GM12878 (cell line): Measurements from ENCODE around the gene WDR13. TPM values are rescaled to one million over a fixed set of nuclear protein-coding genes. Genes with fewer than 3 reads are reported as not detected.

Experiments
- ATAC-seq: fragments of 200-7000 bp; cut with Tn5 transposase; 3 replicates; pipeline ENCODE4 v1.9.1; 2020; ENCODE audit warnings: mild to moderate bottlenecking, moderate library complexity
- BruUV-seq: library from RNA; stranded (reverse); fragments of 400-500 nt; replicated peaks from 2 replicates; lab custom pipeline; 2021; lab: Mats Ljungman, UMichigan
- CTCF ChIA-PET: fragments of 300-600 bp; sonication (Branson Sonifier 250); formaldehyde crosslinking; extraction: SDS; loops from one replicate; lab custom pipeline; 2021; ENCODE audit warnings: inconsistent platforms; lab: Yijun Ruan, JAX
- POLR2A ChIA-PET: fragments of 350-600 bp; formaldehyde crosslinking; extraction: SDS; loops from one replicate; lab custom pipeline; 2021; ENCODE audit warnings: inconsistent platforms; lab: Charles Lee
- RAD21 ChIA-PET: fragments of 300-600 bp; sonication (Branson Sonifier 250); formaldehyde crosslinking; loops from one replicate; lab custom pipeline; 2023; ENCODE audit warnings: antibody characterized with exemption; ENCODE audit not compliant: unreplicated experiment; lab: Charles Lee
- SMC1A ChIA-PET: fragments of 300-600 bp; sonication (Branson Sonifier 250); formaldehyde crosslinking; loops from one replicate; lab custom pipeline; 2023; ENCODE audit not compliant: unreplicated experiment, uncharacterized antibody; lab: Charles Lee
- DNase-seq: peaks from one replicate; pipeline ENCODE4 v3.0.0-alpha.2; 2011; ENCODE audit warnings: low read depth, low spot score
- FAIRE-seq: peaks from 3 replicates; lab custom pipeline; 2011; peaks lifted over from hg19 to GRCh38; lab: Jason Lieb, UNC
- H2AFZ ChIP-seq: 2 replicates; pipeline ENCODE4 v1.6.0; 2011; ENCODE audit warnings: low read depth, low read length, control low read depth; ENCODE audit not compliant: control insufficient read depth
- H3K27ac ChIP-seq: 2 replicates; pipeline ENCODE4 v1.5.1; 2011; ENCODE audit warnings: control low read depth; ENCODE audit not compliant: control insufficient read depth, insufficient read depth
- H3K27me3 ChIP-seq, 2 experiments: replicated peaks in 1 of 2; 2 replicates each; pipeline versions ENCODE4 v1.6.0 to v1.6.1; 2011; ENCODE audit warnings: low read length in 1 of 2; ENCODE audit not compliant: control insufficient read depth in 2 of 2, insufficient read depth in 2 of 2
- H3K36me3 ChIP-seq, 2 experiments: 2 replicates each; pipeline ENCODE4 v1.5.1; 2011; ENCODE audit warnings: low read length in 1 of 2; ENCODE audit not compliant: control insufficient read depth in 2 of 2, insufficient read depth in 2 of 2
- H3K4me1 ChIP-seq: 2 replicates; pipeline ENCODE4 v1.6.1; 2011; ENCODE audit warnings: mild to moderate bottlenecking, low read length, moderate library complexity, mixed read lengths; ENCODE audit not compliant: control insufficient read depth, insufficient read depth
- H3K4me2 ChIP-seq: 2 replicates; pipeline ENCODE4 v1.6.0; 2011; ENCODE audit warnings: control low read depth; ENCODE audit not compliant: control insufficient read depth, insufficient read depth
- H3K4me3 ChIP-seq: fragments of 200-600 bp; sonication (generic); 2 replicates; pipeline ENCODE4 v1.5.1; 2016
- H3K79me2 ChIP-seq: 2 replicates; pipeline ENCODE4 v1.6.0; 2011; ENCODE audit warnings: low read length; ENCODE audit not compliant: control insufficient read depth, insufficient read depth
- H3K9ac ChIP-seq: 2 replicates; pipeline ENCODE4 v1.8.0; 2011; ENCODE audit warnings: low read length, control low read depth, mixed read lengths; ENCODE audit not compliant: control insufficient read depth, insufficient read depth
- H3K9me3 ChIP-seq: replicated peaks from 3 replicates; pipeline ENCODE4 v1.5.1; 2011; ENCODE audit warnings: mild to moderate bottlenecking, low read length; ENCODE audit not compliant: control insufficient read depth, insufficient read depth
- H4K20me1 ChIP-seq: 2 replicates; pipeline ENCODE4 v1.6.0; 2011; ENCODE audit not compliant: control insufficient read depth, insufficient read depth
- BRCA1 ChIP-seq: IDR thresholded peaks from 2 replicates; pipeline ENCODE4 v1.6.1; 2011; ENCODE audit warnings: low read depth, low read length, improper control_type of control experiment
- CBFB ChIP-seq: IDR thresholded peaks from 2 replicates; pipeline ENCODE4 v1.6.1; 2016; ENCODE audit warnings: antibody characterized with exemption, low read depth
- CBX3 ChIP-seq: fragments of 200-600 bp; sonication (generic); IDR thresholded peaks from 2 replicates; pipeline ENCODE4 v1.6.1; 2016; ENCODE audit warnings: low read depth, borderline replicate concordance
- CHD2 ChIP-seq: IDR thresholded peaks from 2 replicates; pipeline ENCODE4 v1.6.1; 2011; ENCODE audit warnings: low read depth, low read length, improper control_type of control experiment, borderline replicate concordance
- DPF2 ChIP-seq: fragments of 450-650 bp; IDR thresholded peaks from 2 replicates; pipeline ENCODE4 v1.6.1; 2017; ENCODE audit warnings: mild to moderate bottlenecking
- FOXM1 ChIP-seq: IDR thresholded peaks from 2 replicates; pipeline ENCODE4 v1.6.1; 2012; ENCODE audit warnings: low read depth, mild to moderate bottlenecking, inconsistent platforms, low read length, moderate library complexity
- IKZF2 ChIP-seq, 2 experiments: fragments of 450-650 bp; IDR thresholded peaks; 2 replicates each; pipeline ENCODE4 v1.6.1; 2017; ENCODE audit warnings: mild to moderate bottlenecking in 2 of 2, moderate library complexity in 2 of 2
- RAD21 ChIP-seq: IDR thresholded peaks from 2 replicates; pipeline ENCODE4 v1.6.1; 2011; ENCODE audit warnings: mild to moderate bottlenecking, low read depth, low read length, moderate library complexity; ENCODE audit not compliant: insufficient read depth
- RCOR1 ChIP-seq: conservative IDR thresholded peaks from 2 replicates; pipeline ENCODE4 v1.6.1; 2012; ENCODE audit warnings: low read depth, low read length, improper control_type of control experiment
- RFX5 ChIP-seq: IDR thresholded peaks from 2 replicates; pipeline ENCODE4 v1.6.1; 2011; ENCODE audit warnings: low read depth, low read length, improper control_type of control experiment
- SMAD1 ChIP-seq: fragments of 450-650 bp; IDR thresholded peaks from 2 replicates; pipeline ENCODE4 v1.6.1; 2018; ENCODE audit warnings: mild to moderate bottlenecking, low read depth; ENCODE audit not compliant: partially characterized antibody
- SP1 ChIP-seq: IDR thresholded peaks from one replicate; pipeline ENCODE4 v1.6.1; 2011; ENCODE audit warnings: low read depth, low read length
- SREBF1 ChIP-seq: IDR thresholded peaks from 2 replicates; pipeline ENCODE4 v1.6.1; 2012; ENCODE audit warnings: mild to moderate bottlenecking, low read length
- SUPT20H ChIP-seq: IDR thresholded peaks from 2 replicates; pipeline ENCODE4 v1.6.1; 2011; ENCODE audit warnings: low read depth, mild to moderate bottlenecking, low read length, moderate library complexity, borderline replicate concordance; ENCODE audit not compliant: control insufficient read depth
- WGBS: methylation state at CpG from one replicate; pipeline ENCODE4 v1.1.6; 2016; ENCODE audit warnings: low lambda C conversion rate; ENCODE audit not compliant: insufficient replicate concordance, insufficient coverage; ENCODE audit errors: missing lambda C conversion rate; 5-methylcytosine and 5-hydroxymethylcytosine counted together
- in situ Hi-C: fragments of 300-500 bp; cut with MboI; formaldehyde crosslinking; loops from 9 replicates; pipeline ENCODE4 v1.14.3; 2018; ENCODE audit warnings: mixed read lengths
- intact Hi-C: fragments of 100-400 bp; cut with micrococcal nuclease; formaldehyde crosslinking; loops from one replicate; pipeline ENCODE4 v1.14.2; 2022; ENCODE audit not compliant: unreplicated experiment
- polyA plus RNA-seq, 11 experiments: library from polyadenylated mRNA; depleted of rRNA in 4 of 11; unstranded in 6 of 11; stranded (reverse) in 5 of 11; fragments of >200 nt; fragmentation: Nextera tagmentation in 4 of 11; fragmentation: Illumina TruSeq in 1 of 11; extraction: Ambion mirVana in 4 of 11; extraction: Trizol in 1 of 11; gene quantifications; 1 replicate in 1 of 11; 2 replicates in 10 of 11; pipeline versions ENCODE4 v1.2.1 to v1.2.3, GENCODE V29; 2011 to 2016; ENCODE audit warnings: inconsistent platforms in 2 of 11, missing spikeins in 2 of 11, low read depth in 1 of 11
- total RNA-seq, 4 experiments: library from RNA; depleted of rRNA in 3 of 4; stranded (reverse); fragments of >200 nt in 3 of 4; fragmentation: Illumina TruSeq in 1 of 4; extraction: Trizol in 1 of 4; gene quantifications; 2 replicates each; pipeline versions ENCODE4 v1.2.1 to v1.2.3, GENCODE V29; 2013 to 2021
- TF ChIP-seq, protein P1 (sequence below): fragments of 450-650 bp; IDR thresholded peaks from 2 replicates; pipeline ENCODE4 v1.6.1; 2016; ENCODE audit warnings: mild to moderate bottlenecking
- TF ChIP-seq, protein P2 (sequence below), 3 experiments: IDR thresholded peaks in 2 of 3; conservative IDR thresholded peaks in 1 of 3; 2 replicates each; pipeline ENCODE4 v1.5.1; 2011; ENCODE audit warnings: low read depth in 3 of 3, low read length in 3 of 3, mild to moderate bottlenecking in 3 of 3, control low read depth in 2 of 3, moderate library complexity in 2 of 3, inconsistent platforms in 1 of 3, mixed read lengths in 1 of 3; ENCODE audit not compliant: control insufficient read depth in 2 of 3, insufficient read depth in 1 of 3; ENCODE audit errors: extremely low read depth in 1 of 3

WDR13 gene
- total and polyA plus RNA-seq, 10 of the 15 experiments (the other 5 are each of a cell fraction or from before 2014, with no cell fraction given): 6.9 to 62.7 (median 28.9) TPM

DNA sequence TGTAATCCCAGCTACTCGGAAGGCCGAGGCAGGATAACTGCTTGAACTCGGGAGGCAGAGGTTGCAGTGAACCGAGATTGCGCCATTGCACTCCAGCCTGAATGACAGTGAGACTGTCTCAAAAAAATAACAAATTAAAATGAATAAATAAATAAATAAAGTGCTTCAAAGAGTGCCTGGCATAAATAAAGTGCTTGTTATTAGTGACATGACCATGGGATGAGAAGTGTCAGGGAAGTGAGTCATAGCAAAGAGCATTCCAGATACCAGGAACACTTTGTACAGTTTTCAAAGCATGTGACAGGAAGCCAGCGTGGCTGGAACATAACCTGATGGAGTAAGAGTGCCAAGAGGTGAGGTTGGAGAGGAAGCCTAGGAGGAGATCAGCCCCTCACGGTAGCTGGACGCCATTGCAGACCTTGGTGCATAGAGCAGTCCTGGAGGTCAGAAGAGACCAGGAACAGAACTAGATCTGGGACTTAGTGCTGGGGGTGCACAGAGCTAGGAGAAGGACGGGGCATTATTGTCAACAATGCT is 6.0 kb upstream of the WDR13 start:
- ChIA-PET POLR2A (interaction anchor here (0.6 to 1.2 kb wide), 2 partner anchors 21 to 55 kb away, joined by 3 to 6 read pairs; no protein-coding TSS in a partner anchor), SMC1A (no interaction called here), CTCF (no interaction called here), RAD21 (no interaction called here)
- TF ChIP-seq DPF2 (no peak), SP1 (no peak), RAD21 (no peak), FOXM1 (no peak)
- TF ChIP-seq, protein P1, sequence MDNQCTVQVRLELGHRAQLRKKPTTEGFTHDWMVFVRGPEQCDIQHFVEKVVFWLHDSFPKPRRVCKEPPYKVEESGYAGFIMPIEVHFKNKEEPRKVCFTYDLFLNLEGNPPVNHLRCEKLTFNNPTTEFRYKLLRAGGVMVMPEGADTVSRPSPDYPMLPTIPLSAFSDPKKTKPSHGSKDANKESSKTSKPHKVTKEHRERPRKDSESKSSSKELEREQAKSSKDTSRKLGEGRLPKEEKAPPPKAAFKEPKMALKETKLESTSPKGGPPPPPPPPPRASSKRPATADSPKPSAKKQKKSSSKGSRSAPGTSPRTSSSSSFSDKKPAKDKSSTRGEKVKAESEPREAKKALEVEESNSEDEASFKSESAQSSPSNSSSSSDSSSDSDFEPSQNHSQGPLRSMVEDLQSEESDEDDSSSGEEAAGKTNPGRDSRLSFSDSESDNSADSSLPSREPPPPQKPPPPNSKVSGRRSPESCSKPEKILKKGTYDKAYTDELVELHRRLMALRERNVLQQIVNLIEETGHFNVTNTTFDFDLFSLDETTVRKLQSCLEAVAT: no peak
- H3K79me2 ChIP-seq: no peaks in the 10 kb centered on the region
- in situ Hi-C loops: no loop called here
- WGBS: 41% methylated on average over 9 of the region's 9 CpGs
- no peak overlapping the region for H3K4me3 ChIP-seq
- H3K36me3 ChIP-seq: no peaks in the 10 kb centered on the region
- intact Hi-C loops: no loop called here
- H4K20me1 ChIP-seq: no peaks in the 10 kb centered on the region
- no peak overlapping the region for H2AFZ ChIP-seq
- H3K9me3 ChIP-seq: no peaks in the 10 kb centered on the region
- no peak overlapping the region for H3K4me2 ChIP-seq
- no TSS peak for BruUV-seq
- ATAC-seq: no peak
- H3K27me3 ChIP-seq: no peaks in the 10 kb centered on the region
- no peak for FAIRE-seq
- H3K27ac ChIP-seq: no peak overlapping the region
- no peak for DNase-seq
- no peak overlapping the region for H3K9ac ChIP-seq
- H3K4me1 ChIP-seq: no peaks in the 10 kb centered on the region

DNA sequence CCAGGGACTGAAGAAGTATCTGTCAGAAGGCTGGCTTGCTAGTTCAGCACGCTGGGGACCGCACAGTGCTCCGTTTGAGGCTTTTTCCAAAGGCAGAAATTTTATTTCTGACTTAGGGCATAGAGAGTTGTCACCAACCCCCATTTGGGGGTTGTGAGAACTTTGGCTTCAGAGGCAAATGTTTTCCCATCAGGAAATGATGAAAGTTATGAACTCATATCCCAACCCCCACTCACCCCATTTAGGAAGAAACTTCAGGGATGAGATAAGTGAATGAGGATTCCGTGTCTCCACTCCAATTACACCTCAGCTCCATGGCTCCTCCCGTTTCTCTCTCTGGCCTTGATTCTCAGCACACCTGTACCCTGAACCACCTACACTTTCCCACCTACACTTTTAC is 4.3 kb upstream of the WDR13 start:
- ATAC-seq (no peak), DNase-seq (no peak), FAIRE-seq (no peak)
- Histone ChIP-seq H3K27me3 (no peaks in the 10 kb centered on the region), H3K27ac (no peak overlapping the region), H3K9me3 (no peaks in the 10 kb centered on the region), H2AFZ (no peak overlapping the region), H3K4me1 (no peaks in the 10 kb centered on the region), H3K36me3 (no peaks in the 10 kb centered on the region), H3K9ac (no peak overlapping the region), H3K79me2 (no peaks in the 10 kb centered on the region), H3K4me2 (no peak overlapping the region), H4K20me1 (no peaks in the 10 kb centered on the region), H3K4me3 (no peak overlapping the region)
- BruUV-seq: no TSS peak
- intact Hi-C loops: no loop called here
- ChIA-PET RAD21 (no interaction called here), SMC1A (no interaction called here), POLR2A (no interaction called here), CTCF (interaction anchor here (0.6 kb wide), 1 partner anchor 55 kb away, joined by 3 read pairs; no protein-coding TSS in a partner anchor)
- in situ Hi-C loops: no loop called here
- 62% methylated on average over 5 of the region's 5 CpGs for WGBS
- TF ChIP-seq SUPT20H: no peak
- TF ChIP-seq CBFB: no peak
- TF ChIP-seq, protein P2, sequence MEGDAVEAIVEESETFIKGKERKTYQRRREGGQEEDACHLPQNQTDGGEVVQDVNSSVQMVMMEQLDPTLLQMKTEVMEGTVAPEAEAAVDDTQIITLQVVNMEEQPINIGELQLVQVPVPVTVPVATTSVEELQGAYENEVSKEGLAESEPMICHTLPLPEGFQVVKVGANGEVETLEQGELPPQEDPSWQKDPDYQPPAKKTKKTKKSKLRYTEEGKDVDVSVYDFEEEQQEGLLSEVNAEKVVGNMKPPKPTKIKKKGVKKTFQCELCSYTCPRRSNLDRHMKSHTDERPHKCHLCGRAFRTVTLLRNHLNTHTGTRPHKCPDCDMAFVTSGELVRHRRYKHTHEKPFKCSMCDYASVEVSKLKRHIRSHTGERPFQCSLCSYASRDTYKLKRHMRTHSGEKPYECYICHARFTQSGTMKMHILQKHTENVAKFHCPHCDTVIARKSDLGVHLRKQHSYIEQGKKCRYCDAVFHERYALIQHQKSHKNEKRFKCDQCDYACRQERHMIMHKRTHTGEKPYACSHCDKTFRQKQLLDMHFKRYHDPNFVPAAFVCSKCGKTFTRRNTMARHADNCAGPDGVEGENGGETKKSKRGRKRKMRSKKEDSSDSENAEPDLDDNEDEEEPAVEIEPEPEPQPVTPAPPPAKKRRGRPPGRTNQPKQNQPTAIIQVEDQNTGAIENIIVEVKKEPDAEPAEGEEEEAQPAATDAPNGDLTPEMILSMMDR (IDR thresholded peaks at IDR 0.05 in 2 of 3, conservative IDR thresholded peaks at IDR 0.05 in 1 of 3; ENCODE audit: control insufficient read depth in 2 of 3, extremely low read depth in 1 of 3, insufficient read depth in 1 of 3, low read depth in 3 of 3, low read length in 3 of 3): no peak
- no peak for TF ChIP-seq SREBF1
- no peak for TF ChIP-seq SMAD1
- no peak for TF ChIP-seq CBX3
- no peak for TF ChIP-seq FOXM1
- no peak for TF ChIP-seq IKZF2 (IDR thresholded peaks at IDR 0.05)
- no peak for TF ChIP-seq CHD2
- TF ChIP-seq BRCA1: no peak
- TF ChIP-seq RCOR1: no peak
- no peak for TF ChIP-seq RFX5
